PC-9 (cell line): ENCODE measurements around the gene CDK18.

Source experiments
- EZH2 ChIP-seq: fragments of 200-600 bp; sonication (generic); IDR thresholded peaks from 2 replicates; pipeline ENCODE4 v1.8.0; 2017; ENCODE audit warnings: antibody characterized with exemption, low read depth
- TF ChIP-seq, protein P1 (sequence below): fragments of 200-600 bp; sonication (generic); conservative IDR thresholded peaks from 2 replicates; pipeline ENCODE4 v1.6.1; 2017; ENCODE audit warnings: mixed run types, antibody characterized with exemption, mild to moderate bottlenecking, moderate library complexity

DNA sequence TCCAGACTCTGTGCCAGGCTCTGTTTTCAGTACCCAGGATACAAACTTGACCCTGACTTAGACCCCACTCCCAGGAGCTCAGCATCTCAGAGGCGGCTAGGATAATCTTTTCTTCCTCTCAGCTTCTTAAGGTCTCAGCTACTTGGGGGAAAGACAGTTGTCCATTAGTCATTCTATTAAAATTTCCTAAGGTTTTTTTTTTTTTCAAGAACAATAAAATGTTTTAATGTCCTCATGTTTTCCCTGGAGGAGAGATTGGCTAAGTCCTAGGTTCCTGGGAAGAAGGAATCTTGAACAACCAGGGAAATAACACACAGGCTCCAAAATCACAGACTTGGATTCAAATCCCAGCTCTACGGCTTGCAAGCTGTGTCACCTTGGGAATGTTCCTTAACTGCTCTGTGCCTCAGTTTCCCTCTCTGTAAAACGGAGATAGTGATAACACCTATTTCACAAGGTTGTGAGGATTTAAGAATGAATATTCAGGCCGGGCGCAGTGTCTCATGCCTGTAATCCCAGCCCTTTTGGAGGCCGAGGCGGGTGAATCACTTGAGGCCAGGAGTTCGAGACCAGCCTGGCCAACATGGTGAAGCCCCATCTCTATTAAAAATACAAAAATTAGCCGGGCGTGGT lies 33.0 kb downstream of the CDK18 start:
- TF ChIP-seq, protein P1, sequence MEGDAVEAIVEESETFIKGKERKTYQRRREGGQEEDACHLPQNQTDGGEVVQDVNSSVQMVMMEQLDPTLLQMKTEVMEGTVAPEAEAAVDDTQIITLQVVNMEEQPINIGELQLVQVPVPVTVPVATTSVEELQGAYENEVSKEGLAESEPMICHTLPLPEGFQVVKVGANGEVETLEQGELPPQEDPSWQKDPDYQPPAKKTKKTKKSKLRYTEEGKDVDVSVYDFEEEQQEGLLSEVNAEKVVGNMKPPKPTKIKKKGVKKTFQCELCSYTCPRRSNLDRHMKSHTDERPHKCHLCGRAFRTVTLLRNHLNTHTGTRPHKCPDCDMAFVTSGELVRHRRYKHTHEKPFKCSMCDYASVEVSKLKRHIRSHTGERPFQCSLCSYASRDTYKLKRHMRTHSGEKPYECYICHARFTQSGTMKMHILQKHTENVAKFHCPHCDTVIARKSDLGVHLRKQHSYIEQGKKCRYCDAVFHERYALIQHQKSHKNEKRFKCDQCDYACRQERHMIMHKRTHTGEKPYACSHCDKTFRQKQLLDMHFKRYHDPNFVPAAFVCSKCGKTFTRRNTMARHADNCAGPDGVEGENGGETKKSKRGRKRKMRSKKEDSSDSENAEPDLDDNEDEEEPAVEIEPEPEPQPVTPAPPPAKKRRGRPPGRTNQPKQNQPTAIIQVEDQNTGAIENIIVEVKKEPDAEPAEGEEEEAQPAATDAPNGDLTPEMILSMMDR, result no peak
- no peak for TF ChIP-seq EZH2
